Measurements from ENCODE around the gene CSK. TPM values are rescaled to one million over a fixed set of nuclear protein-coding genes. Genes with fewer than 3 reads are reported as not detected.

CSK gene
- total RNA-seq, 1 donor from 2014 or later: 100 TPM

DNA sequence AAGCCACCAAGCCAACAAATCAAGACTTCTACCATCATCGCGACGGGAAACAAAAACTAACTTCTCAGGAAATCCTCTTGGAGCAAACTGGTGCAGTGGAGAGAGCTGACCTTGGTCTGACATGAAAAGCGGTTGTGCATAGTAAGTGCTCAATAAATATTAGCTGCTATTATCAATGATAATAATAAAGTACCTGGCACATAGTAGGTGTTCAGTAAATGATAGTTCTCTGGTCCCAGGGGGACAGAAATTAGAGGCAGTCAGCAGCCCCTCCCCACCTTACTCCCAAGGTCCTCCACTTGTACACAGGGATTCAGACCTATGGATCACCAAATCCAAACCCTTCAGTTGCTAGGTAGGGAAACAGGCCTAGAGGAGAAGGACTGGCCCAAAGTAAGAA lies 6.0 kb upstream of the CSK start:
- TF ChIP-seq CTCF (IDR thresholded peaks at IDR 0.05; ENCODE audit: unreplicated experiment): no peak
- H3K36me3 Mint-ChIP-seq (ENCODE audit: low read depth, unreplicated experiment): no peaks in the 10 kb centered on the region
- no peaks in the 10 kb centered on the region for H3K9me3 Mint-ChIP-seq (ENCODE audit: unreplicated experiment)
- no peak overlapping the region for H3K4me3 Mint-ChIP-seq (ENCODE audit: unreplicated experiment)
- peaks cover 52% of the 10 kb centered on the region for H3K4me1 Mint-ChIP-seq (ENCODE audit: unreplicated experiment)
- H3K27ac Mint-ChIP-seq (ENCODE audit: unreplicated experiment): no peak overlapping the region
- DNase-seq (ENCODE audit: low spot score): no peak
- peaks cover 7% of the 10 kb centered on the region for H3K27me3 Mint-ChIP-seq (ENCODE audit: unreplicated experiment)

- H3K36me3 Mint-ChIP-seq (ENCODE audit: low read depth, unreplicated experiment): no peaks in the 10 kb centered on the region
- no peak for TF ChIP-seq CTCF (IDR thresholded peaks at IDR 0.05; ENCODE audit: unreplicated experiment)
- H3K27ac Mint-ChIP-seq (ENCODE audit: unreplicated experiment): peak overlapping the region; percentile 57
- peak; percentile 41 for DNase-seq (ENCODE audit: low spot score)
- no peak overlapping the region for H3K4me3 Mint-ChIP-seq (ENCODE audit: unreplicated experiment)
- H3K4me1 Mint-ChIP-seq (ENCODE audit: unreplicated experiment): peaks cover 55% of the 10 kb centered on the region
- peaks cover 12% of the 10 kb centered on the region for H3K27me3 Mint-ChIP-seq (ENCODE audit: unreplicated experiment)
- no peaks in the 10 kb centered on the region for H3K9me3 Mint-ChIP-seq (ENCODE audit: unreplicated experiment)
These were observed 4.8 kb upstream of the CSK start for GRCh38 chr15:74776821-74777768.

GRCh38 chr15:74777769-74778598 lies 3.9 kb upstream of the CSK start:
- TF ChIP-seq CTCF (IDR thresholded peaks at IDR 0.05; ENCODE audit: unreplicated experiment): no peak
- H3K27ac Mint-ChIP-seq (ENCODE audit: unreplicated experiment): peak overlapping the region; percentile 78
- no peaks in the 10 kb centered on the region for H3K9me3 Mint-ChIP-seq (ENCODE audit: unreplicated experiment)
- H3K4me3 Mint-ChIP-seq (ENCODE audit: unreplicated experiment): peak overlapping the region; percentile 80
- no peaks in the 10 kb centered on the region for H3K36me3 Mint-ChIP-seq (ENCODE audit: low read depth, unreplicated experiment)
- H3K4me1 Mint-ChIP-seq (ENCODE audit: unreplicated experiment): peaks cover 56% of the 10 kb centered on the region
- DNase-seq (ENCODE audit: low spot score): no peak
- H3K27me3 Mint-ChIP-seq (ENCODE audit: unreplicated experiment): peaks cover 12% of the 10 kb centered on the region

DNA sequence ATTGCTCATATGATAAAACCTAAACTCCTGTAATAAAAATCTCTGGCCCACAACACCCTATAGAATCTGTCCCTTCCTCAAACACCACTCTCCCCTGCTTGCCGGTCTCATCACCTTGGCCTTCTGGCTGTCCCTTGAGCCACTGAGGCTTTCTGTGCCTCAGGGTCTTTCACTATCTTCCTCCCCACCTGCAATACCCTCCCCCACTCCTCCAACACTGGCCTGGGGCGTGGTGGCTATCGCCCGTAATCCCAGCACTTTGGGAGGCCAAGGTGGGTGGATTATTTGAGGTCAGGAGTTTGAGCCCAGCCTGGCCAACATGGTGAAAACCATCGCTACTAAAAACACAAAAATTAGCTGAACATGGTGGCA lies 3.3 kb upstream of the CSK start:
- Mint-ChIP-seq H3K9me3 (ENCODE audit: unreplicated experiment) (no peaks in the 10 kb centered on the region), H3K27ac (ENCODE audit: unreplicated experiment) (peak overlapping the region; percentile 39), H3K36me3 (ENCODE audit: low read depth, unreplicated experiment) (no peaks in the 10 kb centered on the region), H3K4me1 (ENCODE audit: unreplicated experiment) (peaks cover 62% of the 10 kb centered on the region), H3K27me3 (ENCODE audit: unreplicated experiment) (peaks cover 12% of the 10 kb centered on the region), H3K4me3 (ENCODE audit: unreplicated experiment) (peak overlapping the region; percentile 80)
- no peak for DNase-seq (ENCODE audit: low spot score)
- TF ChIP-seq CTCF (IDR thresholded peaks at IDR 0.05; ENCODE audit: unreplicated experiment): no peak

Measured in endothelial cell (in vitro differentiated cells).